GM12873 (cell line): ENCODE results near the gene ATL2.
A peak's percentile ranks its signal among the peaks of the same experiment; 100 is the strongest.

ENCODE experiments used
- TF ChIP-seq, protein P1 (sequence below): IDR thresholded peaks from 2 replicates; pipeline ENCODE4 v1.5.1; 2012; ENCODE audit warnings: low read depth, mild to moderate bottlenecking, moderate library complexity, low read length, control low read depth; ENCODE audit not compliant: insufficient read depth; ENCODE audit errors: missing control alignments

Gene ATL2

DNA sequence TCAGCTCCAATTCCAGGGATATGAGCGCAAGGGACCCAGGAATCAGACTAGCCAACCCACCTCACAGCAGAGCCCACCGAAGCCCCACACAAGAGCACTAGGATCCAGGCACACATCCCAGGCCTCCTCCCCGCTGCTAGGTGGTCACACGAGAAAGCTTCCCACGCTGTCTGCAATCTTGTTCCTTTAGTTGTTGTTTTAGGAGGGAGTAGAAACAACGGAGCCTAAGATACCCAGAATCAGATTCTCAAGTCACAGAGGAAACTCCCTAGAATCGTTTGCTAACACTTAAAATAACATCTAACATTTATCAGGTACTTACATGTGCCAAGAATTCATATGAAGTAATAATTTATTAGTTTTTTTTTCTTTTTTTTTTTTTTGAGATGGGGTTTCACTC, 9.7 kb upstream of the ATL2 start:
- TF ChIP-seq, protein P1, sequence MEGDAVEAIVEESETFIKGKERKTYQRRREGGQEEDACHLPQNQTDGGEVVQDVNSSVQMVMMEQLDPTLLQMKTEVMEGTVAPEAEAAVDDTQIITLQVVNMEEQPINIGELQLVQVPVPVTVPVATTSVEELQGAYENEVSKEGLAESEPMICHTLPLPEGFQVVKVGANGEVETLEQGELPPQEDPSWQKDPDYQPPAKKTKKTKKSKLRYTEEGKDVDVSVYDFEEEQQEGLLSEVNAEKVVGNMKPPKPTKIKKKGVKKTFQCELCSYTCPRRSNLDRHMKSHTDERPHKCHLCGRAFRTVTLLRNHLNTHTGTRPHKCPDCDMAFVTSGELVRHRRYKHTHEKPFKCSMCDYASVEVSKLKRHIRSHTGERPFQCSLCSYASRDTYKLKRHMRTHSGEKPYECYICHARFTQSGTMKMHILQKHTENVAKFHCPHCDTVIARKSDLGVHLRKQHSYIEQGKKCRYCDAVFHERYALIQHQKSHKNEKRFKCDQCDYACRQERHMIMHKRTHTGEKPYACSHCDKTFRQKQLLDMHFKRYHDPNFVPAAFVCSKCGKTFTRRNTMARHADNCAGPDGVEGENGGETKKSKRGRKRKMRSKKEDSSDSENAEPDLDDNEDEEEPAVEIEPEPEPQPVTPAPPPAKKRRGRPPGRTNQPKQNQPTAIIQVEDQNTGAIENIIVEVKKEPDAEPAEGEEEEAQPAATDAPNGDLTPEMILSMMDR, result no peak

DNA sequence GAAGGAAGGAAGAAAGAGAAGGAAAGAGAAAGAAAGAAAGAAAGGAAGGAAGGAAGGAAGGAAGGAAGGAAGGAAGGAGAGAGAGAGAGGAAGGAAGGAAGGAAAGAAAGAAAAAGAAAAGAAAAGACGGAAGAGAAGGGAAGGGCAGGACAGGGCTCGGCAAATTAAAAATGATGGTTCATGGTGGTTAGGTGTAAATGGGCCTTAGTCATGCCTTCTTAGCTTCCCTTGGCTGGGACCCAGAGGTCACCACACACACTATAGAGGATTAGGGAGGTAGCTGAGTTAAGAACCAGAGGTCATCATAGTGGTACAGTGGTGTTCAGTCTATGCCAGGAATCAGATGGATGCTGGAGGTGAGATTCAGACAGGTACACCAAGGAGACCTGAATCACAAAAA, 9.3 kb upstream of the ATL2 start:
- TF ChIP-seq, protein P1, result no peak

DNA sequence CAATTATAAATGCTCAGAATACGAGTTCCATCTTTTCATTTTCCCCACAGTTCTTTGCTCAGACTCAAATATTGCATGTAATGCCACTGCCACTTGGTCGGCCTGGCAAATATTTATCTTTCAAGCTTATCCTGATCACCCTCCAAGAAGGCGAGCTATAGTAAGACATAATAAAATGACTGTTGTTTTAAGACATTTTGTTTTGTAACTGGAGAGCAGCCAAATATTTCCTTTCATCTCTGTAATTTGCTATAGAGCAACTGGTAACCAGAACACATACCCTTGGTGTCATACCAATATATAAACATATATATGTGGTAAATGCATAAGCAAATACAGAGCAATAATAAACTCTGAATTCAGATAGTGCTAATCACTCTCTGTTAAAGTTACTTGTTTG, 7.3 kb upstream of the ATL2 start:
- TF ChIP-seq, protein P1, result no peak

DNA sequence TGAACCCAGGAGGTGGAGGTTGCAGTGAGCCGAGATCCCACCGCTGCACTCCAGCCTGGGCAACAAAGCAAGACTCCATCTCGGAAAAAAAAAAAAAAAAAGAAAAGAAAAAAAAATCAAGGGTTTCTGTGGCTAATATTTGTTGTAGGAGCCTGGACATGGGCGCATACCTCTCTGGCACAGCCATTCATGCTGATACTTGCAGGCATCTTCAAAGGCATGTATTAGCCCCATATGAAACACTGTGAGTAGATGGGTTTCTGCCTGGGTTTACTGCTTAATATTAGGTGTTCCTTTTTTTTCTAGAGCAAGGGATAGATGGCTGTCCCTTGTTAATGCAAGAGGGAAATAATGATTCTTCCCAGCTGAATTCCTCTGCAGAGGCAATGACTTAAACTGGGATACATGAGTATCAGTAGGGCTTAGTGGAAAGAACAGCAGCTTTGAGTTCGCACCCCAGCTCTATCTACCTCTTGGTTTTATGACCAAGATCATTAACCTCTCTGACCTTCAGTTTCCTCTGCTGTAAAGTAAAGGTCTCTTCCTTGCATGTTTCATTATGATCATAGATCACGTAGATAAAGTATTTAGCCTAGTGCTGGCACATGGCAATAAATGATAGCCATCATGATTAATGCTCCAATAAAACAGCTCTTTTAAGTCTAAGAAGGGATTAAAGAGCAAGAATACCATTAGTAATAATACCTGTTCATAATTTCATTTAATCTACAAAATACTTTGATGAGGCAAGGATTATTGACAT, 4.5 kb upstream of the ATL2 start:
- TF ChIP-seq, protein P1, result no peak

DNA sequence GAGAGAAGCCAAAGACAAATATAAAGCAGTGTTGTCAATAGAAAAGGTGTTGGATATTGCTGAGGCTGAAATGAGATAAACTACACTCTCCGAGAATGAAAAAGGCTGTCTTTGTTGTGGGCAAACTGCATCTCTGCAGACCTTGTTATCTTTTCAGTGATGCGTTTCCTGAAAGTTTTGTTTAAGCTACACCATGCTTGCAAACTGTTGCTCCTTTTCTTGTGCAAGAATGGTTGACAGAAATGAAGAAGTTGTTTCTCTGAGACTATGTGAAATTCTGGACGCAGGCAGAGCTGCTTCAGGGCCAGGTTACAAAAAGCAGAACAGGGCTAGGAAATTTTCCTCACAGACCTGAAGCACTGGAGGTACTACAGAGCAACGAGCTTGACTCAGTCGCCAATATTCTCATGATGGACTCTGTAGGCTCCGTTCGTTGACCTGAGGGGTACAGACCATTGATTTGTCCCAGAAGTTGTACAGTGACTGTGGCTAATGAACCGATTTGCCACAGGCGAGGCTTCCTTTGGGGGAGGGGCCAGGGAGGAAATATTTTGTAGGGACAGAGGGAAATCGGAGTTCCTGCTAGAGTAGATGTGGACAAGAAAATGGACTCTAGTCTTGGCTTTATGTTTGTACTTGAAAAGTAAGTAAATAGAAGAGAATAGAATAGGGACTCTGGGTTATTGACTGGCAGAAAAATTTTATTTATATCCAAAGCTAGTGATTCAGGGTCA, 3.5 kb upstream of the ATL2 start:
- TF ChIP-seq, protein P1, result no peak

DNA sequence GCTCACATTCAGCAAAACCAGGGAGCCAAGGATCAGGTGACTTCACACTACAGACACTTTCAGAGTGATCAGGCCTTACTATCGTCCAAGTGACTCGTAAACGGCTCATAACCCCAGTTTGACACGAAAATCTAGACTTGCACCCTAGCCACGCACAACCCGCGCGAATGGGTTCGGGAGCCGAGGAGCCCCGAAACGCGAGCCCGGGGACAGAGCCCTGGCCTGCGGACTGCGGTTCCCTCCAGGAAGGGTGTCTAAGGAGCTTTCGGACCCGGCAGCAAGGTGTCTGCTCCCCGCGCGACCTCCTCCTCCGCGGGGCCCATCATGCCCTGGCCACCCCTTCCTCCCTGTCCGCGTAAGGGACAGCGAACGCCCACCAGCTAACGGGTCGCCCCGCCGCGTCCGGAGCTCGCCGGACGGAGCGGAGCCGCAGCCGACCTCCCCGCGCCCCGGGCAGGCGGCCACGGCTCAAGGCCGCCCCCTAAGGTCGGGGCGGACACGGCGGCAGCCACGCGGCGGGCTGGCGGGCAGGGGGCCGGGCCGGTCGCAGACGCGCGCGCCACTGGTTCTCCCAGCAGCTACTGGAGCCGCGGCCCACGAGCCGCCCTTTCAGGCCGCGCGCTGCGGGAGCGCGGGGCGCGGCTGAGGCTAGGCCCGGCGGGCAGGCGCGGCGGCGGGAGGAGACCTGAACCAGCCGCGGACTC, 575 bp downstream of the ATL2 start:
- TF ChIP-seq, protein P1, result peak; percentile 51
